ENCODE data around the gene MRPL20.

The MRPL20 gene

GRCh38 chr1:1377540-1378205 is 29.4 kb downstream of the MRPL20 start:
- Histone ChIP-seq H2AK5ac (ENCODE audit: low read length) (no peak overlapping the region), H3K27me3 (ENCODE audit: insufficient read depth, low read length) (no peaks in the 10 kb centered on the region), H3K4me1 (ENCODE audit: control insufficient read depth in 1 of 2, insufficient read depth in 2 of 2, low read length in 2 of 2) (peaks cover 11 to 13% of the 10 kb centered on the region in 2 experiments), H3K4me2 (ENCODE audit: low read length) (no peak overlapping the region), H3K27ac (ENCODE audit: low read depth, low read length) (no peak overlapping the region), H4K12ac (ENCODE audit: low read depth, low read length) (no peak overlapping the region), H3K9ac (ENCODE audit: low read length) (no peak overlapping the region), H3K4me3 (ENCODE audit: low read depth, low read length) (no peak overlapping the region), H4K8ac (ENCODE audit: low read depth, low read length) (no peak overlapping the region), H3K4ac (ENCODE audit: low read depth, low read length) (no peak overlapping the region), H2BK120ac (ENCODE audit: insufficient read depth, low read length, poor library complexity) (no peak overlapping the region), H3K79me2 (ENCODE audit: control insufficient read depth, insufficient read depth, low read length, poor library complexity) (peaks cover 13% of the 10 kb centered on the region), H3K36me3 (ENCODE audit: control insufficient read depth in 1 of 2, insufficient read depth in 2 of 2, low read length in 2 of 2) (peaks cover 29 to 34% of the 10 kb centered on the region in 2 experiments), H3K79me1 (ENCODE audit: low read length) (peaks cover 8% of the 10 kb centered on the region), H4K91ac (ENCODE audit: low read depth, low read length) (no peak overlapping the region), H3K14ac (ENCODE audit: low read length) (no peak overlapping the region), H2BK12ac (ENCODE audit: low read length) (no peak overlapping the region), H3K18ac (ENCODE audit: low read length) (no peak overlapping the region), H2AFZ (ENCODE audit: insufficient read depth, low read length, poor library complexity) (no peak overlapping the region), H3K9me3 (ENCODE audit: insufficient read depth, low read depth, low read length) (peaks cover 4% of the 10 kb centered on the region), H3K23ac (ENCODE audit: low read length) (no peak overlapping the region), H2BK5ac (ENCODE audit: low read depth, low read length, poor library complexity) (no peak overlapping the region)
- DNase-seq: no peak
- no CpG with 5 or more reads among the region's 16 CpGs for WGBS (ENCODE audit: extremely low coverage, insufficient coverage, insufficient read length)

- peak overlapping the region; percentile 63 for H2AK5ac ChIP-seq (ENCODE audit: low read length)
- H3K18ac ChIP-seq (ENCODE audit: low read length): no peak overlapping the region
- no peak overlapping the region for H3K4me2 ChIP-seq (ENCODE audit: low read length)
- peak overlapping the region; percentile 96 for H4K8ac ChIP-seq (ENCODE audit: low read depth, low read length)
- peaks cover 4% of the 10 kb centered on the region for H3K9me3 ChIP-seq (ENCODE audit: insufficient read depth, low read depth, low read length)
- no peak overlapping the region for H3K27ac ChIP-seq (ENCODE audit: low read depth, low read length)
- peaks cover 35% of the 10 kb centered on the region in 2 experiments for H3K36me3 ChIP-seq (ENCODE audit: control insufficient read depth in 1 of 2, insufficient read depth in 2 of 2, low read length in 2 of 2)
- no peak overlapping the region for H3K23ac ChIP-seq (ENCODE audit: low read length)
- H2BK12ac ChIP-seq (ENCODE audit: low read length): no peak overlapping the region
- H3K79me2 ChIP-seq (ENCODE audit: control insufficient read depth, insufficient read depth, low read length, poor library complexity): peaks cover 13% of the 10 kb centered on the region
- H3K4me3 ChIP-seq (ENCODE audit: low read depth, low read length): no peak overlapping the region
- WGBS (ENCODE audit: extremely low coverage, insufficient coverage, insufficient read length): no CpG with 5 or more reads among the region's 10 CpGs
- H3K14ac ChIP-seq (ENCODE audit: low read length): no peak overlapping the region
- H3K27me3 ChIP-seq (ENCODE audit: insufficient read depth, low read length): no peaks in the 10 kb centered on the region
- H4K12ac ChIP-seq (ENCODE audit: low read depth, low read length): peak overlapping the region; percentile 76
- no peak overlapping the region for H3K9ac ChIP-seq (ENCODE audit: low read length)
- peaks cover 8% of the 10 kb centered on the region for H3K79me1 ChIP-seq (ENCODE audit: low read length)
- H2AFZ ChIP-seq (ENCODE audit: insufficient read depth, low read length, poor library complexity): no peak overlapping the region
- H4K91ac ChIP-seq (ENCODE audit: low read depth, low read length): no peak overlapping the region
- H3K4ac ChIP-seq (ENCODE audit: low read depth, low read length): peak overlapping the region; percentile 25
- H2BK120ac ChIP-seq (ENCODE audit: insufficient read depth, low read length, poor library complexity): no peak overlapping the region
- DNase-seq: no peak
- H3K4me1 ChIP-seq (ENCODE audit: control insufficient read depth in 1 of 2, insufficient read depth in 2 of 2, low read length in 2 of 2): peaks cover 11 to 13% of the 10 kb centered on the region in 2 experiments
- no peak overlapping the region for H2BK5ac ChIP-seq (ENCODE audit: low read depth, low read length, poor library complexity)
Measured at GRCh38 chr1:1376551-1377226, 30.4 kb downstream of the MRPL20 start.

- H2AK5ac ChIP-seq (ENCODE audit: low read length): peak within 1 kb of the TSS; percentile 98
Measured at GRCh38 chr1:1374929-1375662, 32.0 kb downstream of the MRPL20 start, which contains the start of gene AURKAIP1. Gene AURKAIP1 (minus strand): TSS chr1:1375207. CDS start chr1:1374756, 451 bp downstream.

GRCh38 chr1:1374589-1374928 is 32.5 kb downstream of the MRPL20 start:
- Histone ChIP-seq H4K91ac (ENCODE audit: low read depth, low read length) (peak overlapping the region; percentile 99), H2BK5ac (ENCODE audit: low read depth, low read length, poor library complexity) (peak overlapping the region; percentile 96), H2AFZ (ENCODE audit: insufficient read depth, low read length, poor library complexity) (peak overlapping the region; percentile 96), H3K4me2 (ENCODE audit: low read length) (peak overlapping the region; percentile 75), H2BK12ac (ENCODE audit: low read length) (peak overlapping the region; percentile 39), H4K12ac (ENCODE audit: low read depth, low read length) (peak overlapping the region; percentile 98), H3K36me3 (ENCODE audit: control insufficient read depth in 1 of 2, insufficient read depth in 2 of 2, low read length in 2 of 2) (peaks cover 26 to 29% of the 10 kb centered on the region in 2 experiments), H3K27ac (ENCODE audit: low read depth, low read length) (peak overlapping the region; percentile 93), H3K18ac (ENCODE audit: low read length) (peak overlapping the region; percentile 98), H3K27me3 (ENCODE audit: insufficient read depth, low read length) (no peaks in the 10 kb centered on the region), H3K9ac (ENCODE audit: low read length) (peak overlapping the region; percentile 97), H3K23ac (ENCODE audit: low read length) (no peak overlapping the region), H2BK120ac (ENCODE audit: insufficient read depth, low read length, poor library complexity) (peak overlapping the region; percentile 97), H2AK5ac (ENCODE audit: low read length) (peak overlapping the region; percentile 98), H3K4me1 (ENCODE audit: control insufficient read depth in 1 of 2, insufficient read depth in 2 of 2, low read length in 2 of 2) (peaks cover 11 to 13% of the 10 kb centered on the region in 2 experiments), H3K4me3 (ENCODE audit: low read depth, low read length) (peak overlapping the region; percentile 90), H3K9me3 (ENCODE audit: insufficient read depth, low read depth, low read length) (peaks cover 2% of the 10 kb centered on the region), H3K14ac (ENCODE audit: low read length) (peak overlapping the region; percentile 89), H3K79me1 (ENCODE audit: low read length) (peaks cover 8% of the 10 kb centered on the region), H4K8ac (ENCODE audit: low read depth, low read length) (peak overlapping the region; percentile 99), H3K4ac (ENCODE audit: low read depth, low read length) (peak overlapping the region; percentile 95), H3K79me2 (ENCODE audit: control insufficient read depth, insufficient read depth, low read length, poor library complexity) (peaks cover 13% of the 10 kb centered on the region)
- DNase-seq: no peak
- WGBS (ENCODE audit: extremely low coverage, insufficient coverage, insufficient read length): no CpG with 5 or more reads among the region's 24 CpGs

More at GRCh38 chr1:1374929-1375662, 32.0 kb downstream of the MRPL20 start, which contains the start of gene AURKAIP1:
- Histone ChIP-seq H4K8ac (ENCODE audit: low read depth, low read length) (peak within 1 kb of the TSS; percentile 99), H3K18ac (ENCODE audit: low read length) (peak within 1 kb of the TSS; percentile 98), H4K12ac (ENCODE audit: low read depth, low read length) (peak within 1 kb of the TSS; percentile 98), H3K14ac (ENCODE audit: low read length) (peak within 1 kb of the TSS; percentile 89), H2BK120ac (ENCODE audit: insufficient read depth, low read length, poor library complexity) (peak within 1 kb of the TSS; percentile 97), H3K9ac (ENCODE audit: low read length) (peak within 1 kb of the TSS; percentile 97), H3K9me3 (ENCODE audit: insufficient read depth, low read depth, low read length) (peaks cover 2% of the 10 kb centered on the region), H3K79me2 (ENCODE audit: control insufficient read depth, insufficient read depth, low read length, poor library complexity) (peaks cover 13% of the 10 kb centered on the region), H4K91ac (ENCODE audit: low read depth, low read length) (peak within 1 kb of the TSS; percentile 99), H2BK12ac (ENCODE audit: low read length) (peak within 1 kb of the TSS; percentile 39), H3K36me3 (ENCODE audit: control insufficient read depth in 1 of 2, insufficient read depth in 2 of 2, low read length in 2 of 2) (peaks cover 26 to 29% of the 10 kb centered on the region in 2 experiments), H3K4me1 (ENCODE audit: control insufficient read depth in 1 of 2, insufficient read depth in 2 of 2, low read length in 2 of 2) (peaks cover 11 to 13% of the 10 kb centered on the region in 2 experiments), H3K4ac (ENCODE audit: low read depth, low read length) (peak within 1 kb of the TSS; percentile 95), H3K23ac (ENCODE audit: low read length) (no peak within 1 kb of the TSS), H2AFZ (ENCODE audit: insufficient read depth, low read length, poor library complexity) (peak within 1 kb of the TSS; percentile 96), H3K79me1 (ENCODE audit: low read length) (peaks cover 8% of the 10 kb centered on the region), H3K4me3 (ENCODE audit: low read depth, low read length) (peak within 1 kb of the TSS; percentile 90), H3K27me3 (ENCODE audit: insufficient read depth, low read length) (no peaks in the 10 kb centered on the region), H3K4me2 (ENCODE audit: low read length) (peak within 1 kb of the TSS; percentile 75), H2BK5ac (ENCODE audit: low read depth, low read length, poor library complexity) (peak within 1 kb of the TSS; percentile 96), H3K27ac (ENCODE audit: low read depth, low read length) (peak within 1 kb of the TSS; percentile 93)
- no CpG with 5 or more reads among the region's 85 CpGs for WGBS (ENCODE audit: extremely low coverage, insufficient coverage, insufficient read length)
- peak; percentile 100 for DNase-seq

Data from trophoblast cell (in vitro differentiated cells and primary cell).